GM23338 (cell line): Measurements from ENCODE around the gene SHISAL1. TPM values are rescaled to one million over a fixed set of nuclear protein-coding genes. Genes with fewer than 3 reads are reported as not detected.

ENCODE experiments used
- ATAC-seq: fragments of 200-7000 bp; cut with Tn5 transposase; 3 replicates; pipeline ENCODE4 v1.9.1; 2020
- DNase-seq: peaks from one replicate; pipeline ENCODE4 v3.0.0-alpha.2; 2015; ENCODE audit warnings: low spot score
- H2AFZ ChIP-seq: fragments of 200-600 bp; sonication (generic); 2 replicates; pipeline ENCODE4 v1.8.0; 2016; ENCODE audit warnings: antibody characterized with exemption, mild to moderate bottlenecking, moderate library complexity
- H3F3A ChIP-seq: fragments of 200-600 bp; sonication (generic); replicated peaks from 2 replicates; pipeline ENCODE4 v1.8.0; 2017; ENCODE audit warnings: antibody characterized with exemption, mixed run types, low read depth
- H3K27ac ChIP-seq: fragments of 200-600 bp; sonication (generic); 2 replicates; pipeline ENCODE4 v1.6.1; 2016; ENCODE audit warnings: low read depth
- H3K27me3 ChIP-seq: fragments of 200-600 bp; sonication (generic); 2 replicates; pipeline ENCODE4 v1.8.0; 2016; ENCODE audit warnings: mild to moderate bottlenecking, mixed run types, moderate library complexity; ENCODE audit not compliant: insufficient read depth
- H3K36me3 ChIP-seq: fragments of 200-600 bp; sonication (generic); 2 replicates; pipeline ENCODE4 v1.8.0; 2016; ENCODE audit warnings: mild to moderate bottlenecking; ENCODE audit not compliant: insufficient read depth
- H3K4me1 ChIP-seq: fragments of 200-600 bp; sonication (generic); 2 replicates; pipeline ENCODE4 v1.8.0; 2016; ENCODE audit warnings: mild to moderate bottlenecking, moderate library complexity; ENCODE audit not compliant: insufficient read depth
- H3K4me2 ChIP-seq: fragments of 200-600 bp; sonication (generic); 2 replicates; pipeline ENCODE4 v1.7.1; 2017; ENCODE audit warnings: mixed run types
- H3K4me3 ChIP-seq: fragments of 200-600 bp; sonication (generic); 2 replicates; pipeline ENCODE4 v1.6.1; 2016; ENCODE audit warnings: mixed run types
- H3K79me2 ChIP-seq: fragments of 200-600 bp; sonication (generic); replicated peaks from 2 replicates; pipeline ENCODE4 v1.8.0; 2017; ENCODE audit warnings: mild to moderate bottlenecking; ENCODE audit not compliant: insufficient read depth
- H3K9me2 ChIP-seq: fragments of 200-600 bp; sonication (generic); 2 replicates; pipeline ENCODE4 v1.8.0; 2017; ENCODE audit not compliant: insufficient read depth
- H4K20me1 ChIP-seq: fragments of 200-600 bp; sonication (generic); replicated peaks from 2 replicates; pipeline ENCODE4 v1.8.0; 2017; ENCODE audit warnings: mild to moderate bottlenecking; ENCODE audit not compliant: insufficient read depth
- H3K27ac Mint-ChIP-seq: 2 replicates; pipeline ENCODE4 v1.8.0; 2020; ENCODE audit warnings: inconsistent platforms, mild to moderate bottlenecking, moderate library complexity, mixed read lengths
- H3K27me3 Mint-ChIP-seq: 3 replicates; pipeline ENCODE4 v1.8.0; 2022; ENCODE audit warnings: low read depth, mild to moderate bottlenecking, moderate library complexity, mixed read lengths, inconsistent platforms; ENCODE audit not compliant: insufficient read depth, poor library complexity
- H3K36me3 Mint-ChIP-seq: 3 replicates; pipeline ENCODE4 v1.8.0; 2021; ENCODE audit warnings: low read depth, mild to moderate bottlenecking, inconsistent platforms, moderate library complexity, mixed read lengths
- H3K4me1 Mint-ChIP-seq: 3 replicates; pipeline ENCODE4 v1.8.0; 2020; ENCODE audit warnings: mild to moderate bottlenecking, inconsistent platforms, mixed read lengths
- H3K4me3 Mint-ChIP-seq: 3 replicates; pipeline ENCODE4 v1.8.0; 2021; ENCODE audit warnings: moderate library complexity, mild to moderate bottlenecking, inconsistent platforms, mixed read lengths
- H3K9me3 Mint-ChIP-seq: 3 replicates; pipeline ENCODE4 v1.8.0; 2020; ENCODE audit warnings: moderate library complexity, mild to moderate bottlenecking, inconsistent platforms, mixed read lengths
- CREB1 ChIP-seq: fragments of 250-450 bp; sonication (Bioruptor Pico); IDR thresholded peaks from 2 replicates; pipeline ENCODE4 v1.5.0; 2020; ENCODE audit warnings: low read depth, mild to moderate bottlenecking, moderate library complexity
- ETS1 ChIP-seq: IDR thresholded peaks from 2 replicates; pipeline ENCODE4 v1.6.1; 2016; ENCODE audit warnings: antibody characterized with exemption
- EZH2 ChIP-seq: fragments of 200-600 bp; sonication (generic); IDR thresholded peaks from one replicate; pipeline ENCODE4 v1.8.0; 2017; ENCODE audit warnings: antibody characterized with exemption, mild to moderate bottlenecking, low read depth; ENCODE audit not compliant: unreplicated experiment
- EZH2phosphoT487 ChIP-seq: fragments of 200-600 bp; sonication (generic); IDR thresholded peaks from one replicate; pipeline ENCODE4 v1.8.1; 2018; ENCODE audit warnings: antibody characterized with exemption; ENCODE audit not compliant: unreplicated experiment
- JUNB ChIP-seq: IDR thresholded peaks from one replicate; pipeline ENCODE4 v1.6.1; 2016; ENCODE audit warnings: antibody characterized with exemption; ENCODE audit not compliant: unreplicated experiment
- NANOG ChIP-seq: IDR thresholded peaks from 2 replicates; pipeline ENCODE4 v1.6.1; 2016; ENCODE audit warnings: antibody characterized with exemption, borderline replicate concordance
- POLR2AphosphoS5 ChIP-seq: IDR thresholded peaks from 2 replicates; pipeline ENCODE4 v1.6.1; 2016; ENCODE audit warnings: antibody characterized with exemption, low read depth
- REST ChIP-seq: IDR thresholded peaks from one replicate; pipeline ENCODE4 v1.6.1; 2018; ENCODE audit warnings: antibody characterized with exemption; ENCODE audit not compliant: unreplicated experiment
- STAT1 ChIP-seq: IDR thresholded peaks from one replicate; pipeline ENCODE4 v1.6.1; 2016; ENCODE audit warnings: antibody characterized with exemption; ENCODE audit not compliant: unreplicated experiment
- ZNF114 ChIP-seq: fragments of 250-450 bp; sonication (Bioruptor Pico); IDR thresholded peaks from 2 replicates; pipeline ENCODE4 v1.5.0; 2020; ENCODE audit warnings: mild to moderate bottlenecking, moderate library complexity
- ZNF331 ChIP-seq: fragments of 250-450 bp; sonication (Bioruptor Pico); IDR thresholded peaks from 2 replicates; pipeline ENCODE4 v1.5.0; 2020; ENCODE audit warnings: low read depth, mild to moderate bottlenecking, moderate library complexity
- polyA plus RNA-seq: library from polyadenylated mRNA; unstranded; fragments of >200 nt; fragmentation: Nextera tagmentation; extraction: Ambion mirVana; gene quantifications from 2 replicates; pipeline ENCODE4 v1.2.1, GENCODE V29; 2016
- total RNA-seq: library from RNA; depleted of rRNA; stranded (reverse); fragments of >200 nt; shearing (Covaris generic); gene quantifications from 2 replicates; pipeline ENCODE4 v1.2.3, GENCODE V29; 2014
- TF ChIP-seq, protein P1 (sequence below), 2 experiments: fragments of 200-600 bp in 1 of 2; sonication (generic) in 1 of 2; conservative IDR thresholded peaks; 2 replicates each; pipeline versions ENCODE4 v1.5.1 to v1.6.1; 2016 to 2017; ENCODE audit warnings: antibody characterized with exemption in 2 of 2, low read depth in 2 of 2, mild to moderate bottlenecking in 2 of 2, moderate library complexity in 1 of 2
- TF ChIP-seq, protein P2 (sequence below): fragments of 250-450 bp; sonication (Bioruptor Pico); IDR thresholded peaks from 2 replicates; pipeline ENCODE4 v1.5.0; 2020; ENCODE audit warnings: mild to moderate bottlenecking, moderate library complexity

SHISAL1 gene
- total and polyA plus RNA-seq, 2 experiments from 2014 or later, result 0.71 to 3.4 TPM

GRCh38 chr22:44248926-44249325 is 63.8 kb downstream of the SHISAL1 start:
- Histone ChIP-seq H2AFZ (no peak overlapping the region), H3K27ac (no peak overlapping the region), H3K27me3 (no peaks in the 10 kb centered on the region), H3K4me3 (no peak overlapping the region), H3K9me2 (no peaks in the 10 kb centered on the region), H3K4me1 (no peaks in the 10 kb centered on the region), H4K20me1 (no peaks in the 10 kb centered on the region), H3K4me2 (no peak overlapping the region), H3K36me3 (no peaks in the 10 kb centered on the region), H3F3A (no peaks in the 10 kb centered on the region), H3K79me2 (no peaks in the 10 kb centered on the region)
- no peak for TF ChIP-seq CREB1 (CRISPR knock-in tag)
- TF ChIP-seq, protein P1, sequence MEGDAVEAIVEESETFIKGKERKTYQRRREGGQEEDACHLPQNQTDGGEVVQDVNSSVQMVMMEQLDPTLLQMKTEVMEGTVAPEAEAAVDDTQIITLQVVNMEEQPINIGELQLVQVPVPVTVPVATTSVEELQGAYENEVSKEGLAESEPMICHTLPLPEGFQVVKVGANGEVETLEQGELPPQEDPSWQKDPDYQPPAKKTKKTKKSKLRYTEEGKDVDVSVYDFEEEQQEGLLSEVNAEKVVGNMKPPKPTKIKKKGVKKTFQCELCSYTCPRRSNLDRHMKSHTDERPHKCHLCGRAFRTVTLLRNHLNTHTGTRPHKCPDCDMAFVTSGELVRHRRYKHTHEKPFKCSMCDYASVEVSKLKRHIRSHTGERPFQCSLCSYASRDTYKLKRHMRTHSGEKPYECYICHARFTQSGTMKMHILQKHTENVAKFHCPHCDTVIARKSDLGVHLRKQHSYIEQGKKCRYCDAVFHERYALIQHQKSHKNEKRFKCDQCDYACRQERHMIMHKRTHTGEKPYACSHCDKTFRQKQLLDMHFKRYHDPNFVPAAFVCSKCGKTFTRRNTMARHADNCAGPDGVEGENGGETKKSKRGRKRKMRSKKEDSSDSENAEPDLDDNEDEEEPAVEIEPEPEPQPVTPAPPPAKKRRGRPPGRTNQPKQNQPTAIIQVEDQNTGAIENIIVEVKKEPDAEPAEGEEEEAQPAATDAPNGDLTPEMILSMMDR (conservative IDR thresholded peaks at IDR 0.05; ENCODE audit: low read depth in 2 of 2), result no peak
- no peak for TF ChIP-seq JUNB
- no peak for TF ChIP-seq NANOG
- TF ChIP-seq POLR2AphosphoS5, result no peak
- TF ChIP-seq EZH2phosphoT487, result no peak
- no peak for TF ChIP-seq ETS1
- no peak for TF ChIP-seq REST
- TF ChIP-seq, protein P2, sequence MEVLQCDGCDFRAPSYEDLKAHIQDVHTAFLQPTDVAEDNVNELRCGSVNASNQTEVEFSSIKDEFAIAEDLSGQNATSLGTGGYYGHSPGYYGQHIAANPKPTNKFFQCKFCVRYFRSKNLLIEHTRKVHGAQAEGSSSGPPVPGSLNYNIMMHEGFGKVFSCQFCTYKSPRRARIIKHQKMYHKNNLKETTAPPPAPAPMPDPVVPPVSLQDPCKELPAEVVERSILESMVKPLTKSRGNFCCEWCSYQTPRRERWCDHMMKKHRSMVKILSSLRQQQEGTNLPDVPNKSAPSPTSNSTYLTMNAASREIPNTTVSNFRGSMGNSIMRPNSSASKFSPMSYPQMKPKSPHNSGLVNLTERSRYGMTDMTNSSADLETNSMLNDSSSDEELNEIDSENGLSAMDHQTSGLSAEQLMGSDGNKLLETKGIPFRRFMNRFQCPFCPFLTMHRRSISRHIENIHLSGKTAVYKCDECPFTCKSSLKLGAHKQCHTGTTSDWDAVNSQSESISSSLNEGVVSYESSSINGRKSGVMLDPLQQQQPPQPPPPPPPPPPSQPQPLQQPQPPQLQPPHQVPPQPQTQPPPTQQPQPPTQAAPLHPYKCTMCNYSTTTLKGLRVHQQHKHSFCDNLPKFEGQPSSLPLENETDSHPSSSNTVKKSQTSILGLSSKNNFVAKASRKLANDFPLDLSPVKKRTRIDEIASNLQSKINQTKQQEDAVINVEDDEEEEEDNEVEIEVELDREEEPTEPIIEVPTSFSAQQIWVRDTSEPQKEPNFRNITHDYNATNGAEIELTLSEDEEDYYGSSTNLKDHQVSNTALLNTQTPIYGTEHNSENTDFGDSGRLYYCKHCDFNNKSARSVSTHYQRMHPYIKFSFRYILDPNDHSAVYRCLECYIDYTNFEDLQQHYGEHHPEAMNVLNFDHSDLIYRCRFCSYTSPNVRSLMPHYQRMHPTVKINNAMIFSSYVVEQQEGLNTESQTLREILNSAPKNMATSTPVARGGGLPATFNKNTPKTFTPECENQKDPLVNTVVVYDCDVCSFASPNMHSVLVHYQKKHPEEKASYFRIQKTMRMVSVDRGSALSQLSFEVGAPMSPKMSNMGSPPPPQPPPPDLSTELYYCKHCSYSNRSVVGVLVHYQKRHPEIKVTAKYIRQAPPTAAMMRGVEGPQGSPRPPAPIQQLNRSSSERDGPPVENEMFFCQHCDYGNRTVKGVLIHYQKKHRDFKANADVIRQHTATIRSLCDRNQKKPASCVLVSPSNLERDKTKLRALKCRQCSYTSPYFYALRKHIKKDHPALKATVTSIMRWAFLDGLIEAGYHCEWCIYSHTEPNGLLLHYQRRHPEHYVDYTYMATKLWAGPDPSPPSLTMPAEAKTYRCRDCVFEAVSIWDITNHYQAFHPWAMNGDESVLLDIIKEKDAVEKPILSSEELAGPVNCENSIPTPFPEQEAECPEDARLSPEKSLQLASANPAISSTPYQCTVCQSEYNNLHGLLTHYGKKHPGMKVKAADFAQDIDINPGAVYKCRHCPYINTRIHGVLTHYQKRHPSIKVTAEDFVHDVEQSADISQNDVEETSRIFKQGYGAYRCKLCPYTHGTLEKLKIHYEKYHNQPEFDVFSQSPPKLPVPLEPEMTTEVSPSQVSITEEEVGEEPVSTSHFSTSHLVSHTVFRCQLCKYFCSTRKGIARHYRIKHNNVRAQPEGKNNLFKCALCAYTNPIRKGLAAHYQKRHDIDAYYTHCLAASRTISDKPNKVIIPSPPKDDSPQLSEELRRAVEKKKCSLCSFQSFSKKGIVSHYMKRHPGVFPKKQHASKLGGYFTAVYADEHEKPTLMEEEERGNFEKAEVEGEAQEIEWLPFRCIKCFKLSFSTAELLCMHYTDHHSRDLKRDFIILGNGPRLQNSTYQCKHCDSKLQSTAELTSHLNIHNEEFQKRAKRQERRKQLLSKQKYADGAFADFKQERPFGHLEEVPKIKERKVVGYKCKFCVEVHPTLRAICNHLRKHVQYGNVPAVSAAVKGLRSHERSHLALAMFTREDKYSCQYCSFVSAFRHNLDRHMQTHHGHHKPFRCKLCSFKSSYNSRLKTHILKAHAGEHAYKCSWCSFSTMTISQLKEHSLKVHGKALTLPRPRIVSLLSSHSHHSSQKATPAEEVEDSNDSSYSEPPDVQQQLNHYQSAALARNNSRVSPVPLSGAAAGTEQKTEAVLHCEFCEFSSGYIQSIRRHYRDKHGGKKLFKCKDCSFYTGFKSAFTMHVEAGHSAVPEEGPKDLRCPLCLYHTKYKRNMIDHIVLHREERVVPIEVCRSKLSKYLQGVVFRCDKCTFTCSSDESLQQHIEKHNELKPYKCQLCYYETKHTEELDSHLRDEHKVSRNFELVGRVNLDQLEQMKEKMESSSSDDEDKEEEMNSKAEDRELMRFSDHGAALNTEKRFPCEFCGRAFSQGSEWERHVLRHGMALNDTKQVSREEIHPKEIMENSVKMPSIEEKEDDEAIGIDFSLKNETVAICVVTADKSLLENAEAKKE (CRISPR knock-in tag), result no peak
- TF ChIP-seq ZNF331, result no peak
- TF ChIP-seq ZNF114, result no peak
- TF ChIP-seq STAT1, result no peak
- no peak for TF ChIP-seq EZH2
- DNase-seq, result no peak
- Mint-ChIP-seq H3K4me3 (no peak overlapping the region), H3K36me3 (peaks cover 32% of the 10 kb centered on the region), H3K27ac (no peak overlapping the region), H3K4me1 (no peaks in the 10 kb centered on the region), H3K27me3 (peaks cover 6% of the 10 kb centered on the region), H3K9me3 (peaks cover 25% of the 10 kb centered on the region)
- ATAC-seq, result no peak
